ENCODE measurements around the gene CLSTN2.

DNA sequence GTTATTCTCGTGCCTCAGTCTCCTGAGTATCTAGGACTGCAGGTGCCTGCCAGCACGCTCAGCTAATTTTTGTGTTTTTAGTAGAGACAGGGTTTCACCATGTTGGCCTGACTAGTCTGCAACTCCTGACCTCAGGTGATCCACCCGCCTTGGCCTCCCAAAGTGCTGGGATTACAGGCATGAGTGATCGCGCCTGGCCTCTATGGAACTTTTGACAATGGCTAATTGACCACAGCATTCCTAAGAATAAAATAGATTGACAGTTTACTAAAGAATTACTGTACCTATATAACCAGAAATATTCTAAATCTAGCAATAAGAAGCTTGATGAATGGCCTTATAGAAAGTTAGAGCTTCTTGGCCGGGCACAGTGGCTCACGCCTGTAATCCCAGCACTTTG is 691.9 kb downstream of the CLSTN2 start:
- TF ChIP-seq POLR2A (IDR thresholded peaks at IDR 0.05) = no peak
- TF ChIP-seq, protein P1, sequence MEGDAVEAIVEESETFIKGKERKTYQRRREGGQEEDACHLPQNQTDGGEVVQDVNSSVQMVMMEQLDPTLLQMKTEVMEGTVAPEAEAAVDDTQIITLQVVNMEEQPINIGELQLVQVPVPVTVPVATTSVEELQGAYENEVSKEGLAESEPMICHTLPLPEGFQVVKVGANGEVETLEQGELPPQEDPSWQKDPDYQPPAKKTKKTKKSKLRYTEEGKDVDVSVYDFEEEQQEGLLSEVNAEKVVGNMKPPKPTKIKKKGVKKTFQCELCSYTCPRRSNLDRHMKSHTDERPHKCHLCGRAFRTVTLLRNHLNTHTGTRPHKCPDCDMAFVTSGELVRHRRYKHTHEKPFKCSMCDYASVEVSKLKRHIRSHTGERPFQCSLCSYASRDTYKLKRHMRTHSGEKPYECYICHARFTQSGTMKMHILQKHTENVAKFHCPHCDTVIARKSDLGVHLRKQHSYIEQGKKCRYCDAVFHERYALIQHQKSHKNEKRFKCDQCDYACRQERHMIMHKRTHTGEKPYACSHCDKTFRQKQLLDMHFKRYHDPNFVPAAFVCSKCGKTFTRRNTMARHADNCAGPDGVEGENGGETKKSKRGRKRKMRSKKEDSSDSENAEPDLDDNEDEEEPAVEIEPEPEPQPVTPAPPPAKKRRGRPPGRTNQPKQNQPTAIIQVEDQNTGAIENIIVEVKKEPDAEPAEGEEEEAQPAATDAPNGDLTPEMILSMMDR (IDR thresholded peaks at IDR 0.05) = no peak
- no peak for TF ChIP-seq POLR2AphosphoS5 (IDR thresholded peaks at IDR 0.05; ENCODE audit: insufficient read depth in 1 of 2, low read depth in 1 of 2)

All from vagina (tissue), 2 donors.